C4-2B (cell line): ENCODE data around the gene KRT7.

Experiments used
- H3K27ac ChIP-seq: fragments of 450-650 bp; 2 replicates; pipeline ENCODE4 v1.5.1; 2017
- ZFX ChIP-seq: fragments of 450-650 bp; IDR thresholded peaks from 2 replicates; pipeline ENCODE4 v1.6.1; 2017
- TF ChIP-seq, protein P1 (sequence below): fragments of 450-650 bp; conservative IDR thresholded peaks from 2 replicates; pipeline ENCODE4 v1.5.1; 2017; ENCODE audit warnings: mild to moderate bottlenecking

Gene KRT7

DNA sequence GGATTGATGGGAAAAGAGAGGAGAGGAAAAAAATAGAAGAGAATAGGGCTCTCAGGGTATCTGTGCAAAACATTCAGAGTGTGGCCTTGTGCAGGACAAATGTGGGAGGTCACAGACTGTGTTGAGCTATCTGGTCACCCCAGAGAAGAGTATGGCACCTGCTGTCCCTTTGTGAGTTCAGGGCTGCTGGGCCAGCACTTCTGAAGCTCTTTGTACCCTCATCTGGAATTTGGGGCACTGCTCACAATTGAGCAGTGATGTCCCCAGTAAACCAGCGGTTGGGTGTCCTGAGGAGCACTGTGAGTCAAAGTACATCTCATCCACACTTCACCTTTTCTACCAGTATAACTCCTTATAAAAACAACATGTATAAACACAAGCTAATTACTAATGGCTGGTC is 60.9 kb downstream of the KRT7 start:
- TF ChIP-seq, protein P1, sequence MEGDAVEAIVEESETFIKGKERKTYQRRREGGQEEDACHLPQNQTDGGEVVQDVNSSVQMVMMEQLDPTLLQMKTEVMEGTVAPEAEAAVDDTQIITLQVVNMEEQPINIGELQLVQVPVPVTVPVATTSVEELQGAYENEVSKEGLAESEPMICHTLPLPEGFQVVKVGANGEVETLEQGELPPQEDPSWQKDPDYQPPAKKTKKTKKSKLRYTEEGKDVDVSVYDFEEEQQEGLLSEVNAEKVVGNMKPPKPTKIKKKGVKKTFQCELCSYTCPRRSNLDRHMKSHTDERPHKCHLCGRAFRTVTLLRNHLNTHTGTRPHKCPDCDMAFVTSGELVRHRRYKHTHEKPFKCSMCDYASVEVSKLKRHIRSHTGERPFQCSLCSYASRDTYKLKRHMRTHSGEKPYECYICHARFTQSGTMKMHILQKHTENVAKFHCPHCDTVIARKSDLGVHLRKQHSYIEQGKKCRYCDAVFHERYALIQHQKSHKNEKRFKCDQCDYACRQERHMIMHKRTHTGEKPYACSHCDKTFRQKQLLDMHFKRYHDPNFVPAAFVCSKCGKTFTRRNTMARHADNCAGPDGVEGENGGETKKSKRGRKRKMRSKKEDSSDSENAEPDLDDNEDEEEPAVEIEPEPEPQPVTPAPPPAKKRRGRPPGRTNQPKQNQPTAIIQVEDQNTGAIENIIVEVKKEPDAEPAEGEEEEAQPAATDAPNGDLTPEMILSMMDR, result no peak
- TF ChIP-seq ZFX, result no peak

DNA sequence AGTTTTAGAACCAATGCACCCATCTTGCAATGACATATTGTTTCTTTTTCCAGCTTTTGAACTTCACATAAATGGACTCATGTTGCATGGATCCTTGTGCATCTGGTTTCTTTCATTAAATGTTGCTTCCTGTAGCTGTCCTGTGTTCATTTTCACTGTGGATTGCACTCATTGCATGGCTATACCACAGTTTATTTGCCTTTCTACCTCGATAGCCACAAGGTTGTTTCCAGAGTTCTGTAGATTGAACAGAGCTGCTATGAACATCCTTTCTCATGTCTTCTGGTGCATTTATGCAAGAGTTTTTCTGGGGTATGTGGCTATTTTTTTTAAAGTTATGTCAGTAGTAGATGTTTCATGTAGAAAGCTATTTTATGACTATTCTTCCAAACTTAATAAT is 61.8 kb downstream of the KRT7 start:
- TF ChIP-seq ZFX, result no peak
- TF ChIP-seq, protein P1, result no peak

More for the DNA sequence above, 60.9 kb downstream of the KRT7 start:
- no peak overlapping the region for H3K27ac ChIP-seq

DNA sequence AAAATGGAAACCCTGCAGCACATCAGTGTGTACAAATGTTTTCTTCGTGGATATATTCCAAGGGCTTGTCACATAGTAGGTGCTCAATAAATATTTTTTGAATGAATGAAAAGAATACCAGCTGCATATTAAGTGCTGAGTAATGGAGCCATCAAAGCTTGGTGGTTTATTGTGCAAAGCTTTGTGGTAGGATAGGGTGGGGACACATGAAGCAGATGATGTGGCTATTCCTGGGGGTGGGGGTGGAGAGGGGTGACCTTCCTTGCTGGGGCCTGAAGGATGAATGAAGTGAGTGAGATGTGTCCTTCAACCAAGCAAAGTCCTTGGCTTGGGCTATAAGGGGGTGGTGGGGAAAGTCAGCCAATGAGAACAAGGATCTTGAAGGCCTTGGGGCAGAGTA is 62.6 kb downstream of the KRT7 start:
- no peak for TF ChIP-seq ZFX

More for the DNA sequence above, 61.8 kb downstream of the KRT7 start:
- H3K27ac ChIP-seq, result no peak overlapping the region

DNA sequence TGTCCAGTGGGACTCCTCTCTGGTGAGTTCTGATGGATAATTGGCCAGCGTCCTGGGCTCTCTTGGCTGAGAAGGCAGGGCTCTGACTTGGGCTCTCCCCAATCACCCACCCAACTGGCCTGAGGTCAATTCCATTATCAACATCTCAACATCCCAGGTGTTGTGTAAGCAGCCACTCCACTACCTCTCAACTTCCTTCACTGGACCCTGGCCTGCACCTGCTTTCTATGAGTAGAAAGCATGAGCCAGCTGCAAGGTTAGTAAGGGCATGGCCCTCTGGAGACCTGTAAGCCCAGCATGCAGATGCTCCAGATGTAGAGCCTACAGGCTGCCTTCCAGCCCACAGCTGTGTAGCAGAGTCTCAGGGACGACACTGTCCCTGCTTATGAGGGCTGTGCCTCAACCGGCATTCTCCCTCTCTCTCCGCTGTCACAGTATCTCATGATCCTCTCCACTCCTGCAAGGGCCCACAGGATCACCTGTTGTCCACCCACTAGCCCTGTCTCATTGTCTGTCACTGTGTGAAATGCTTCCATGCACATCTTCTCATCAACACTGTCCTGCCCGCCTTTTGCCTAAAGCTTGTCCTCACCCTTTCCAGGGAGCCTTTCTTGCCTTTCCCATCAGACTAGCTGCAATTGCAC is 63.7 kb downstream of the KRT7 start:
- H3K27ac ChIP-seq, result no peak overlapping the region
- TF ChIP-seq, protein P1, result no peak
- no peak for TF ChIP-seq ZFX

More for the DNA sequence above, 62.6 kb downstream of the KRT7 start:
- H3K27ac ChIP-seq, result no peak overlapping the region
